Activated CD4-positive, alpha-beta T cell treated with anti-CD3 and anti-CD28 coated beads for 36 hours (primary cell): Measurements from ENCODE around the gene UPF2. TPM values are rescaled to one million over a fixed set of nuclear protein-coding genes. Genes with fewer than 3 reads are reported as not detected.
"Not testable (repeated sequence)": the region's sequence is repeated elsewhere in the genome, so short reads cannot be mapped to it uniquely, and the experiment has no call there.

ENCODE experiments used
- ATAC-seq: fragments of 200-7000 bp; cut with Tn5 transposase; one replicate; pipeline ENCODE4 v1.10.0; 2021; ENCODE audit warnings: mild to moderate bottlenecking, moderate library complexity
- CTCF ChIA-PET: fragments of 350-600 bp; sonication (Branson Sonifier 250); formaldehyde crosslinking; loops from one replicate; lab custom pipeline; 2021; ENCODE audit warnings: antibody characterized with exemption; lab: Charles Lee
- POLR2A ChIA-PET: fragments of 350-600 bp; sonication (Branson Sonifier 250); formaldehyde crosslinking; loops from one replicate; lab custom pipeline; 2021; ENCODE audit warnings: antibody characterized with exemption, inconsistent platforms; lab: Charles Lee
- DNase-seq: peaks from one replicate; pipeline ENCODE4 v3.0.0-alpha.2; 2020
- H3K27ac Mint-ChIP-seq: one replicate; pipeline ENCODE4 v1.8.0; 2021; ENCODE audit warnings: mixed read lengths
- H3K27me3 Mint-ChIP-seq: one replicate; pipeline ENCODE4 v1.8.0; 2021; ENCODE audit warnings: mixed read lengths
- H3K36me3 Mint-ChIP-seq: one replicate; pipeline ENCODE4 v1.8.0; 2021; ENCODE audit warnings: low read depth, mixed read lengths
- H3K4me1 Mint-ChIP-seq: one replicate; pipeline ENCODE4 v1.8.0; 2021; ENCODE audit warnings: mixed read lengths
- H3K4me3 Mint-ChIP-seq: one replicate; pipeline ENCODE4 v1.8.0; 2021; ENCODE audit warnings: mild to moderate bottlenecking, moderate library complexity, mixed read lengths
- H3K9me3 Mint-ChIP-seq: one replicate; pipeline ENCODE4 v1.8.0; 2021; ENCODE audit warnings: low read depth, mixed read lengths
- intact Hi-C, 2 experiments: fragments of 100-400 bp; cut with DNase I in 1 of 2; cut with micrococcal nuclease in 1 of 2; formaldehyde crosslinking; loops; one replicate each; pipeline versions ENCODE4 v1.14.2 to v1.15.1; 2022 to 2024; cut with DNase I, micrococcal nuclease
- total RNA-seq, 2 experiments: library from RNA; stranded (reverse); gene quantifications; one replicate each; pipeline ENCODE4 v1.2.3, GENCODE V29; 2021

Gene UPF2, protein sequence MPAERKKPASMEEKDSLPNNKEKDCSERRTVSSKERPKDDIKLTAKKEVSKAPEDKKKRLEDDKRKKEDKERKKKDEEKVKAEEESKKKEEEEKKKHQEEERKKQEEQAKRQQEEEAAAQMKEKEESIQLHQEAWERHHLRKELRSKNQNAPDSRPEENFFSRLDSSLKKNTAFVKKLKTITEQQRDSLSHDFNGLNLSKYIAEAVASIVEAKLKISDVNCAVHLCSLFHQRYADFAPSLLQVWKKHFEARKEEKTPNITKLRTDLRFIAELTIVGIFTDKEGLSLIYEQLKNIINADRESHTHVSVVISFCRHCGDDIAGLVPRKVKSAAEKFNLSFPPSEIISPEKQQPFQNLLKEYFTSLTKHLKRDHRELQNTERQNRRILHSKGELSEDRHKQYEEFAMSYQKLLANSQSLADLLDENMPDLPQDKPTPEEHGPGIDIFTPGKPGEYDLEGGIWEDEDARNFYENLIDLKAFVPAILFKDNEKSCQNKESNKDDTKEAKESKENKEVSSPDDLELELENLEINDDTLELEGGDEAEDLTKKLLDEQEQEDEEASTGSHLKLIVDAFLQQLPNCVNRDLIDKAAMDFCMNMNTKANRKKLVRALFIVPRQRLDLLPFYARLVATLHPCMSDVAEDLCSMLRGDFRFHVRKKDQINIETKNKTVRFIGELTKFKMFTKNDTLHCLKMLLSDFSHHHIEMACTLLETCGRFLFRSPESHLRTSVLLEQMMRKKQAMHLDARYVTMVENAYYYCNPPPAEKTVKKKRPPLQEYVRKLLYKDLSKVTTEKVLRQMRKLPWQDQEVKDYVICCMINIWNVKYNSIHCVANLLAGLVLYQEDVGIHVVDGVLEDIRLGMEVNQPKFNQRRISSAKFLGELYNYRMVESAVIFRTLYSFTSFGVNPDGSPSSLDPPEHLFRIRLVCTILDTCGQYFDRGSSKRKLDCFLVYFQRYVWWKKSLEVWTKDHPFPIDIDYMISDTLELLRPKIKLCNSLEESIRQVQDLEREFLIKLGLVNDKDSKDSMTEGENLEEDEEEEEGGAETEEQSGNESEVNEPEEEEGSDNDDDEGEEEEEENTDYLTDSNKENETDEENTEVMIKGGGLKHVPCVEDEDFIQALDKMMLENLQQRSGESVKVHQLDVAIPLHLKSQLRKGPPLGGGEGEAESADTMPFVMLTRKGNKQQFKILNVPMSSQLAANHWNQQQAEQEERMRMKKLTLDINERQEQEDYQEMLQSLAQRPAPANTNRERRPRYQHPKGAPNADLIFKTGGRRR
- total RNA-seq, result 10 to 100 TPM; 34.2 to 46.8 TPM

DNA sequence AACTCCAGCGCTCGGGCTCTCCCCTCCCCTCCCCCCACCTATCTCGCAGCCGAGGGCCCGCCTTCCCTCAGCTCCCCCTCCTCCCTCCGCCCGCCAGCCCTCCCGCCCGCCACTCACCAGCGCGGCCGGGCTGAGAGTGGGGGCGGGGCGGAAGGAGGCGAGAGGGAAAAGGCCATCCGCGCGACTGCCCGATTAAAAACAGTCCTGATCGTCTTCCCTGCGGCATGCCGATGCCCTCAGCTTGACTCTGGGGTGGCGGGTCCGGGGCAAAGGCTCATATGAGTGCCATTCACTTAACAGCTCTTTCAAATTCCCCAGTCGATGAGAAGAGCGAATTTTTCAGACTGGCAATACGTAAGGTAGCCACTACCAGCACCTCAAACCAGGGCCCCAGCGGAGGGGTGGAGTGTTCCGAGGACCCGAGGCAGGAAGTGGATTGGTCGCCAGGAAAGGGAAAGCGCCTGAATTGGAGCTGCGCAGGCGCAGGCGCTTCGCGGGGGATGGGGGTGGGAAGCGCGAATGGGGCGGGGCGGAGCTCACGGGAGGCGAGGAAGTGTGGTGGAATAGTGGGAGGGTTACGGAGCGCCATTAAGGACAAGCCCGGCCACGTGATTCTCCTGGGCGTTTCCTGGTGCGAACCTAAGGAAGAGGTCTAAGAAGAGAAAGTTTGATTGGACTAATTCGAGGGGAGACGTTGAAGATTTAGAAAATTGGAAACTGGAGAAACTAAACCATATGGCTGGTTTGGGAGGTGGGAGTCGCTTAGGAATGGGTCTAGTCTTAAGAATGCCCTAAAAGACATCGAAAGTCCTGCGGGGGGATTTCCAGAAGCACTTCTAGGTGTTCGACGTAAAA lies at the start of gene UPF2:
UPF2 (minus strand) TSS at position 13 of the 855 bp plus-strand sequence. CDS start 7,386 bp downstream, outside the sequence.
- DNase-seq (peak; percentile 99), ATAC-seq (peak; percentile 90)
- peak within 1 kb of the TSS; percentile 99 for H3K4me3 Mint-ChIP-seq
- peak within 1 kb of the TSS; percentile 100 for H3K27ac Mint-ChIP-seq
- intact Hi-C loops, result loop anchor here (1.0 to 10.0 kb wide), 13 partner anchors 25 to 1306 kb away; partner anchors contain the start of genes DHTKD1 (in 2 of the 2), MCM10 (in 2 of the 2), NUDT5 (in 2 of the 2) and SEC61A2 (in 2 of the 2)
- ChIA-PET CTCF (interaction anchor here (0.9 to 1.2 kb wide), 5 partner anchors 26 to 153 kb away, joined by 3 to 7 read pairs (median 4); partner anchors contain the start of genes CDC123, DHTKD1 and NUDT5), POLR2A (interaction anchor here (0.6 to 1.4 kb wide), 9 partner anchors 11 to 1105 kb away, joined by 3 to 7 read pairs (median 4); partner anchors contain the start of genes CDC123 and NUDT5)
- H3K27me3 Mint-ChIP-seq, result peaks cover 2% of the 10 kb centered on the region
- peaks cover 12% of the 10 kb centered on the region for H3K36me3 Mint-ChIP-seq
- peaks cover 37% of the 10 kb centered on the region for H3K4me1 Mint-ChIP-seq
- peaks cover 2% of the 10 kb centered on the region for H3K9me3 Mint-ChIP-seq

DNA sequence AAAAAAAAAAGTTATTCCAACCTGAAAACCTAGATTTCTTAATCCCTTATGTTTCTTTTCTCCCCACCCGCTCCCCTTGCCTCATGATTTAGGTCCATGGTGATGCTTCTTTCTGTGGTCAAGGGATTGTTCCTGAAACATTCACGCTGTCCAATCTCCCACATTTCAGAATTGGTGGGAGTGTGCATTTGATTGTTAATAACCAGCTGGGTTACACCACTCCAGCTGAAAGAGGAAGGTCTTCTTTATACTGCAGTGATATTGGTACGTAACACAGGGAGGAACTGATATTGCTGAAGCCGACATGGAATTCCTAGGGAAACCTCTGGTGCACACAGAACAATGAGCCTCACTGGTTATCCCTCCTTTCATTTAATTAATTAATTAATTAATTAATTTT lies 48.8 kb upstream of the UPF2 start:
- DNase-seq (no peak), ATAC-seq (no peak)
- no peaks in the 10 kb centered on the region for H3K9me3 Mint-ChIP-seq
- H3K27me3 Mint-ChIP-seq, result no peaks in the 10 kb centered on the region
- peaks cover 33% of the 10 kb centered on the region for H3K36me3 Mint-ChIP-seq
- no peaks in the 10 kb centered on the region for H3K4me1 Mint-ChIP-seq
- intact Hi-C loops, result no loop called here
- ChIA-PET CTCF (no interaction called here), POLR2A (no interaction called here)
- H3K4me3 Mint-ChIP-seq, result no peak overlapping the region
- no peak overlapping the region for H3K27ac Mint-ChIP-seq

GRCh38 chr10:12088919-12089318 lies 46.3 kb upstream of the UPF2 start:
- no peak overlapping the region for H3K4me3 Mint-ChIP-seq
- DNase-seq (no peak), ATAC-seq (no peak)
- H3K27ac Mint-ChIP-seq, result no peak overlapping the region
- no peaks in the 10 kb centered on the region for H3K27me3 Mint-ChIP-seq
- ChIA-PET CTCF (no interaction called here), POLR2A (no interaction called here)
- intact Hi-C loops, result no loop called here
- H3K9me3 Mint-ChIP-seq, result no peaks in the 10 kb centered on the region
- H3K36me3 Mint-ChIP-seq, result peaks cover 37% of the 10 kb centered on the region
- no peaks in the 10 kb centered on the region for H3K4me1 Mint-ChIP-seq

- intact Hi-C loops, result no loop called here
- Mint-ChIP-seq H3K27me3 (no peaks in the 10 kb centered on the region), H3K4me1 (no peaks in the 10 kb centered on the region), H3K4me3 (no peak overlapping the region), H3K27ac (no peak overlapping the region), H3K9me3 (no peaks in the 10 kb centered on the region), H3K36me3 (peaks cover 8% of the 10 kb centered on the region)
- ChIA-PET POLR2A (interaction anchor here (0.7 kb wide), 1 partner anchor 934 kb away, joined by 5 read pairs; no protein-coding TSS in a partner anchor), CTCF (no interaction called here)
- no peak for DNase-seq
- no peak for ATAC-seq
These were observed 39.4 kb upstream of the UPF2 start for GRCh38 chr10:12081879-12082557.

DNA sequence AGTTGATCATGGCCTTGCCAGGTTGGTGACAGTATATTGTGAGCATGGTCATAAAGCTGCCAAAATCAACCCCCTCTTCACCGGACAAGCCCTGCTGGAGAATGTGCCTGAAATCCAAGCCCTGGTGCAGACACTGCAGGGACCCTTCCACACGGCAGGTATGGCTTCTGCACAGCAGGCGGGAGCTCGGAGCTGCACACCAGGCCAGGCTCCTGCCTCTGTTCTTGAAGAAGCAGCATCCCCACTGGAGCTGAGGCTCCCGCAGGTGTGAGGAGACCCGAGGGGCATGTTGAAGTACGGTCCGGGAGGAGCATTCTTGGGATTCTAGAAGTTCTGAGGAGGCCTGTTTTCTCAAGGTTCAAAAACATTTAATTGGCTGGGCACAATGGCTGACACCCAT lies 38.9 kb upstream of the UPF2 start:
- ChIA-PET CTCF (interaction anchor here (0.6 kb wide), 1 partner anchor 823 kb away, joined by 3 read pairs; no protein-coding TSS in a partner anchor), POLR2A (no interaction called here)
- Mint-ChIP-seq H3K4me1 (no peaks in the 10 kb centered on the region), H3K27me3 (no peaks in the 10 kb centered on the region), H3K9me3 (no peaks in the 10 kb centered on the region), H3K4me3 (no peak overlapping the region), H3K27ac (no peak overlapping the region), H3K36me3 (peaks cover 8% of the 10 kb centered on the region)
- ATAC-seq (no peak), DNase-seq (no peak)
- intact Hi-C loops, result no loop called here

GRCh38 chr10:12077580-12078180 lies 35.1 kb upstream of the UPF2 start:
- Mint-ChIP-seq H3K9me3 (no peaks in the 10 kb centered on the region), H3K4me1 (no peaks in the 10 kb centered on the region), H3K27ac (no peak overlapping the region), H3K27me3 (no peaks in the 10 kb centered on the region), H3K4me3 (no peak overlapping the region), H3K36me3 (peaks cover 3% of the 10 kb centered on the region)
- no peak for DNase-seq
- ChIA-PET POLR2A (no interaction called here), CTCF (no interaction called here)
- intact Hi-C loops, result no loop called here
- no peak for ATAC-seq

GRCh38 chr10:12073526-12073925 lies 30.9 kb upstream of the UPF2 start:
- DNase-seq (no peak), ATAC-seq (no peak)
- no peaks in the 10 kb centered on the region for H3K27me3 Mint-ChIP-seq
- peaks cover 3% of the 10 kb centered on the region for H3K36me3 Mint-ChIP-seq
- H3K9me3 Mint-ChIP-seq, result no peaks in the 10 kb centered on the region
- intact Hi-C loops, result no loop called here
- peaks cover 11% of the 10 kb centered on the region for H3K4me1 Mint-ChIP-seq
- H3K4me3 Mint-ChIP-seq, result no peak overlapping the region
- ChIA-PET CTCF (interaction anchor here (0.8 to 0.9 kb wide), 2 partner anchors 39 to 48 kb away, joined by 3 to 4 read pairs; no protein-coding TSS in a partner anchor), POLR2A (no interaction called here)
- H3K27ac Mint-ChIP-seq, result no peak overlapping the region

DNA sequence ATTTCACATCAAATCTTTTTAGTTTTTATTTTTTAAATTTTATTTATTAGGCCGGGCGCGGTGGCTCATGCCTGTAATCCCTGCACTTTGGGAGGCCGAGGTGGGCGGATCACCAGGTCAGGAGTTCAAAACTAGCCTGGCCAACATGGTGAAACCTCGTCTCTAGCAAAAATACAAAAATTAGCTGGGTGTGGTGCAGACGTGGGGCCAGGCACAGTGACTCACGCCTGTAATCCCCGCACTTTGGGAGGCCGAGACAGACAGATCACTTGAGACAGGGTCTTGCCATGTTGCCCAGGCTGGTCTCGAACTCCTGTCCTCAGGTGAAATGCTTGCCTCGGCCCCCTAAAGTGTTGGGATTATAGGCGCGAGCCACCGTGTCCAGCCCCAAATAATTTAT lies 28.8 kb upstream of the UPF2 start:
- H3K36me3 Mint-ChIP-seq, CTCF ChIA-PET, H3K27ac Mint-ChIP-seq, DNase-seq, H3K9me3 Mint-ChIP-seq, intact Hi-C loops, H3K27me3 Mint-ChIP-seq, H3K4me3 Mint-ChIP-seq, ATAC-seq: not testable (repeated sequence)
- POLR2A ChIA-PET, result interaction anchor here (1.0 kb wide), 1 partner anchor 278 kb away, joined by 3 read pairs; the partner anchor contains the start of gene CAMK1D
- peaks cover 22% of the 10 kb centered on the region for H3K4me1 Mint-ChIP-seq

DNA sequence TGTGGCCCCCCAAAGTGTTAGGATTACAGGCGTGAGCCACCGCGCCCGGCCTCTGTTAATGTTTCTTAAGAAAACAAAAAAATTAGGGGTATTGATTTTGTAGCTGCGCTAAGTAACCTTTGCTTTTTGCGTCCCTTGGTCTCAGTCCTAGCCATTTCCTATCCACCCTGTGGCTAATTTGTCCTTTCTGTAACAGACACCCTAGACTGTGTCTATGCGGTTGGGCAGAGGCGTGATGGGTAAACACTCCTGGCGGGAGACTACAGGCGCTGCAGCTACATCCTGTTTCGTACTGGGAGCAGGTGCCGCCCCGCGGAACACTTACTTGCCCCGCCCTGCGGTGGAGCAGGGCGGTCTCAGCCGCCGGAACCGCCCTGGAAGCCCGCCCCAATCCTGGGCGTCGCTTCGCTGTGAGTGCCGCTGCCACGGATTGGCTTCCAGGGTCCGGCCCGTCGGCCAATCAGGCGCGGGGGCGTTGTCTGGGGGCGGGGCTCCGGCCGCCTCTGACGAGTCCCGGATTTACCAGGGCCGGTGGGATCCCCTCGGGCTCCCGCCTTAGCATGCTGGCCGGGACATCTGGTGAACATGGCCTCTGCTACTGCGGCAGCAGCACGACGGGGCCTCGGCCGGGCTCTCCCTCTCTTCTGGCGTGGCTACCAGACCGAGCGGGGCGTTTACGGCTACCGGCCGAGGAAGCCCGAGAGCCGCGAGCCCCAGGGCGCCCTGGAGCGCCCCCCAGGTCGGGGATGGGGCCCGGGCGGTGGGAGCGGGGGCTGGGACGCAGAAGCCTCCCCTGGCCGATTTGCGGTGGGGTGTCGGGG lies 26.1 kb upstream of the UPF2 start, which contains the start of gene DHTKD1:
DHTKD1 (plus strand) TSS at position 506 of the 821 bp plus-strand sequence; CDS start at position 586, 80 bp downstream.
- peak within 1 kb of the TSS; percentile 81 for H3K4me3 Mint-ChIP-seq
- H3K36me3 Mint-ChIP-seq, result no peaks in the 10 kb centered on the region
- ChIA-PET POLR2A (interaction anchor here (0.6 to 0.7 kb wide), 2 partner anchors 26 kb away, joined by 6 read pairs; partner anchors contain the start of gene UPF2), CTCF (interaction anchor here (0.5 to 1.7 kb wide), 7 partner anchors 18 to 1167 kb away, joined by 3 to 5 read pairs (median 3); partner anchors contain the start of gene UPF2)
- H3K27me3 Mint-ChIP-seq, result no peaks in the 10 kb centered on the region
- peaks cover 22% of the 10 kb centered on the region for H3K4me1 Mint-ChIP-seq
- intact Hi-C loops, result loop anchor here (1.0 to 5.0 kb wide), 9 partner anchors 25 to 1234 kb away; partner anchors contain the start of genes MCM10 (in 2 of the 2), CDC123 (in 1 of the 2), NUDT5 (in 1 of the 2) and SEC61A2 (in 1 of the 2)
- DNase-seq (peak; percentile 99), ATAC-seq (peak; percentile 99)
- no peaks in the 10 kb centered on the region for H3K9me3 Mint-ChIP-seq
- peak within 1 kb of the TSS; percentile 93 for H3K27ac Mint-ChIP-seq
